Gastrocnemius medialis (tissue), 4 donors: Measurements from ENCODE around the gene SERPINB6. TPM values are rescaled to one million over a fixed set of nuclear protein-coding genes. Genes with fewer than 3 reads are reported as not detected.

Experiments used
- ATAC-seq, 2 donors: fragments of 150-250 bp; one replicate each; pipeline ENCODE4 v1.9.1; 2016
- DNase-seq, 2 donors: peaks; one replicate each; pipeline ENCODE4 v3.0.0-alpha.2; 2019
- H3K27ac ChIP-seq, 4 donors: fragments of 200-600 bp; sonication (generic); 1 replicate in 1 of 4; 2 replicates in 3 of 4; pipeline ENCODE4 v1.5.1; 2016 to 2018; ENCODE audit warnings: mild to moderate bottlenecking in 2 of 4, moderate library complexity in 1 of 4
- H3K27me3 ChIP-seq, 3 donors: fragments of 200-600 bp; sonication (generic) in 2 of 3; 1 replicate in 1 of 3; 2 replicates in 2 of 3; pipeline versions ENCODE4 v1.5.1 to v1.6.0; 2016 to 2019; ENCODE audit warnings: mild to moderate bottlenecking in 1 of 3, moderate library complexity in 1 of 3
- H3K36me3 ChIP-seq, 2 donors: fragments of 200-600 bp; sonication (generic) in 1 of 2; one replicate each; pipeline ENCODE4 v1.5.1; 2017 to 2018
- H3K4me1 ChIP-seq, 2 donors: fragments of 200-600 bp; sonication (generic) in 1 of 2; one replicate each; pipeline ENCODE4 v1.5.1; 2016 to 2017; ENCODE audit warnings: mild to moderate bottlenecking in 2 of 2
- H3K4me3 ChIP-seq, 4 donors: fragments of 200-600 bp; sonication (generic) in 3 of 4; 1 replicate in 1 of 4; 2 replicates in 3 of 4; pipeline ENCODE4 v1.5.1; 2016 to 2019; ENCODE audit warnings: mild to moderate bottlenecking in 2 of 4
- H3K9me3 ChIP-seq, 3 donors: fragments of 200-600 bp; sonication (generic) in 2 of 3; 1 replicate in 1 of 3; 2 replicates in 2 of 3; pipeline ENCODE4 v1.5.1; 2016 to 2019
- CTCF ChIP-seq, 5 experiments: fragments of 450-650 bp in 3 of 5; fragments of 200-600 bp in 2 of 5; sonication (generic) in 2 of 5; IDR thresholded peaks in 4 of 5; conservative IDR thresholded peaks in 1 of 5; 1 replicate in 4 of 5; 2 replicates in 1 of 5; pipeline ENCODE4 v1.5.1; 2016 to 2019; ENCODE audit warnings: antibody characterized with exemption in 5 of 5, mild to moderate bottlenecking in 3 of 5, moderate library complexity in 3 of 5
- POLR2A ChIP-seq, 2 donors: fragments of 450-650 bp; IDR thresholded peaks; one replicate each; pipeline ENCODE4 v1.6.1; 2017; ENCODE audit warnings: antibody characterized with exemption in 2 of 2, mild to moderate bottlenecking in 2 of 2, moderate library complexity in 2 of 2
- in situ Hi-C, 4 donors: fragments of 200-750 bp; cut with MboI; loops; one replicate each; pipeline versions ENCODE4 v1.15.0 to v1.8.0; 2017; ENCODE audit warnings: low sequenced_read_pairs in 4 of 4
- intact Hi-C: fragments of 100-400 bp; cut with DNase I; formaldehyde crosslinking; loops from one replicate; pipeline ENCODE4 v1.15.1; 2023; ENCODE audit warnings: low total_unique reads
- total RNA-seq, 4 donors: library from RNA; depleted of rRNA; stranded (reverse); fragments of >200 nt; gene quantifications; one replicate each; pipeline versions ENCODE4 v1.1.0 to v1.2.3, GENCODE V29; 2016

Gene SERPINB6
- total RNA-seq, 4 donors from 2014 or later = 114 to 260 (median 189) TPM

- no peak for DNase-seq
- Histone ChIP-seq H3K4me1 (peaks cover 16 to 40% of the 10 kb centered on the region in 2 donors), H3K27me3 (no peaks in the 10 kb centered on the region), H3K36me3 (no peaks in the 10 kb centered on the region), H3K9me3 (no peaks in the 10 kb centered on the region), H3K4me3 (no peak overlapping the region), H3K27ac (peak overlapping the region in 3 of 4 donors; percentile 81 to 94 (median 91))
- in situ Hi-C loops (loop anchor here in 1 of 4 donors (25.0 kb wide), 1 partner anchor 282 kb away; the partner anchor contains the start of gene PSMG4), intact Hi-C loops (no loop called here)
- TF ChIP-seq CTCF (IDR thresholded peaks at IDR 0.05 in 4 of 5, conservative IDR thresholded peaks at IDR 0.05 in 1 of 5) (no peak), POLR2A (IDR thresholded peaks at IDR 0.05) (no peak)
- ATAC-seq = no peak
These were observed 8.6 kb upstream of the SERPINB6 start for GRCh38 chr6:2979819-2980464.

- no peaks in the 10 kb centered on the region for H3K36me3 ChIP-seq
- H3K27ac ChIP-seq = no peak overlapping the region
- DNase-seq (no peak), ATAC-seq (no peak)
- TF ChIP-seq CTCF (IDR thresholded peaks at IDR 0.05 in 4 of 5, conservative IDR thresholded peaks at IDR 0.05 in 1 of 5) (no peak), POLR2A (IDR thresholded peaks at IDR 0.05) (no peak)
- H3K4me1 ChIP-seq = peaks cover 16 to 40% of the 10 kb centered on the region in 2 donors
- H3K4me3 ChIP-seq = no peak overlapping the region
- intact Hi-C loops = no loop called here
- no peaks in the 10 kb centered on the region for H3K27me3 ChIP-seq
- H3K9me3 ChIP-seq = no peaks in the 10 kb centered on the region
- in situ Hi-C loops = loop anchor here in 1 of 4 donors (25.0 kb wide), 1 partner anchor 283 kb away; the partner anchor contains the start of gene PSMG4
These were observed 7.6 kb upstream of the SERPINB6 start for GRCh38 chr6:2978923-2979322.

- TF ChIP-seq CTCF (IDR thresholded peaks at IDR 0.05 in 4 of 5, conservative IDR thresholded peaks at IDR 0.05 in 1 of 5) (no peak), POLR2A (IDR thresholded peaks at IDR 0.05) (no peak)
- Histone ChIP-seq H3K36me3 (no peaks in the 10 kb centered on the region), H3K9me3 (no peaks in the 10 kb centered on the region), H3K4me1 (peaks cover 16 to 40% of the 10 kb centered on the region in 2 donors), H3K4me3 (no peak overlapping the region), H3K27ac (peak overlapping the region in 1 of 4 donors; percentile 21), H3K27me3 (no peaks in the 10 kb centered on the region)
- intact Hi-C loops (no loop called here), in situ Hi-C loops (loop anchor here in 1 of 4 donors (25.0 kb wide), 1 partner anchor 284 kb away; the partner anchor contains the start of gene PSMG4)
- ATAC-seq (no peak), DNase-seq (no peak)
These were observed 6.6 kb upstream of the SERPINB6 start for GRCh38 chr6:2977799-2978590.

GRCh38 chr6:2977290-2977689 lies 5.9 kb upstream of the SERPINB6 start:
- Histone ChIP-seq H3K9me3 (no peaks in the 10 kb centered on the region), H3K27ac (no peak overlapping the region), H3K36me3 (no peaks in the 10 kb centered on the region), H3K27me3 (no peaks in the 10 kb centered on the region), H3K4me3 (no peak overlapping the region), H3K4me1 (peaks cover 13 to 35% of the 10 kb centered on the region in 2 donors)
- no peak for TF ChIP-seq POLR2A (IDR thresholded peaks at IDR 0.05)
- TF ChIP-seq CTCF (IDR thresholded peaks at IDR 0.05 in 4 of 5, conservative IDR thresholded peaks at IDR 0.05 in 1 of 5) = no peak
- ATAC-seq (no peak), DNase-seq (no peak)
- in situ Hi-C loops = loop anchor here in 1 of 4 donors (25.0 kb wide), 1 partner anchor 285 kb away; the partner anchor contains the start of gene PSMG4
- intact Hi-C loops = no loop called here
